Stomach (tissue), 4 donors: Measurements from ENCODE around the gene FCAMR.

Experiments
- POLR2A ChIP-seq, 4 donors: fragments of 450-650 bp; IDR thresholded peaks; one replicate each; pipeline ENCODE4 v1.6.1; 2016; ENCODE audit warnings: antibody characterized with exemption in 4 of 4, control low read depth in 2 of 4, mild to moderate bottlenecking in 1 of 4, moderate library complexity in 1 of 4
- TF ChIP-seq, protein P1 (sequence below), 7 experiments: fragments of 450-650 bp in 4 of 7; fragments of 200-600 bp in 3 of 7; sonication (generic) in 3 of 7; IDR thresholded peaks; one replicate each; pipeline ENCODE4 v1.5.1; 2016 to 2019; ENCODE audit warnings: antibody characterized with exemption in 7 of 7, control low read depth in 2 of 7, mild to moderate bottlenecking in 1 of 7

DNA sequence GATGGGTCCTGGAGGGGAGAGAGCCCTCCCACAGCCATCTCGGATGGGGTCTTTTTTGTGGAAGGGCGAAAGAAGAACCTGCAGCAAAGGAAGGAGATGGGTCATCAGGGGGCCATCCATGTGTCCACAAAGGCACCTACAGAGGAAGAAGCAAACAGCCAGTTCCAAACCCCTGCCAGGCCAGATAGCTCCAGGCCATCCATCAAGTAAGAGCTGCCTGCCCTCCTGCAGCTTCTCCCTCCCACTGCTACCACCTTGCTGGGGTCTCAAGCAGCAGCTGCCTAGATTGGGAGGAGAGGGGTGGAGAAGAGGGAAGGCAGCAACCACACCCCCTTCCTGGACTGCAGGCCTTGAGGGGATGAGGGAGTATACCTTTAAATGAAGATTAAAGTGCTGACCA lies 4.5 kb downstream of the FCAMR start:
- TF ChIP-seq, protein P1, sequence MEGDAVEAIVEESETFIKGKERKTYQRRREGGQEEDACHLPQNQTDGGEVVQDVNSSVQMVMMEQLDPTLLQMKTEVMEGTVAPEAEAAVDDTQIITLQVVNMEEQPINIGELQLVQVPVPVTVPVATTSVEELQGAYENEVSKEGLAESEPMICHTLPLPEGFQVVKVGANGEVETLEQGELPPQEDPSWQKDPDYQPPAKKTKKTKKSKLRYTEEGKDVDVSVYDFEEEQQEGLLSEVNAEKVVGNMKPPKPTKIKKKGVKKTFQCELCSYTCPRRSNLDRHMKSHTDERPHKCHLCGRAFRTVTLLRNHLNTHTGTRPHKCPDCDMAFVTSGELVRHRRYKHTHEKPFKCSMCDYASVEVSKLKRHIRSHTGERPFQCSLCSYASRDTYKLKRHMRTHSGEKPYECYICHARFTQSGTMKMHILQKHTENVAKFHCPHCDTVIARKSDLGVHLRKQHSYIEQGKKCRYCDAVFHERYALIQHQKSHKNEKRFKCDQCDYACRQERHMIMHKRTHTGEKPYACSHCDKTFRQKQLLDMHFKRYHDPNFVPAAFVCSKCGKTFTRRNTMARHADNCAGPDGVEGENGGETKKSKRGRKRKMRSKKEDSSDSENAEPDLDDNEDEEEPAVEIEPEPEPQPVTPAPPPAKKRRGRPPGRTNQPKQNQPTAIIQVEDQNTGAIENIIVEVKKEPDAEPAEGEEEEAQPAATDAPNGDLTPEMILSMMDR (IDR thresholded peaks at IDR 0.05) = no peak
- TF ChIP-seq POLR2A (IDR thresholded peaks at IDR 0.05) = no peak
